ENCODE data around the gene MIB2. TPM values are rescaled to one million over a fixed set of nuclear protein-coding genes. Genes with fewer than 3 reads are reported as not detected.

Gene MIB2
- total RNA-seq, 1 donor, result 58.7 TPM

DNA sequence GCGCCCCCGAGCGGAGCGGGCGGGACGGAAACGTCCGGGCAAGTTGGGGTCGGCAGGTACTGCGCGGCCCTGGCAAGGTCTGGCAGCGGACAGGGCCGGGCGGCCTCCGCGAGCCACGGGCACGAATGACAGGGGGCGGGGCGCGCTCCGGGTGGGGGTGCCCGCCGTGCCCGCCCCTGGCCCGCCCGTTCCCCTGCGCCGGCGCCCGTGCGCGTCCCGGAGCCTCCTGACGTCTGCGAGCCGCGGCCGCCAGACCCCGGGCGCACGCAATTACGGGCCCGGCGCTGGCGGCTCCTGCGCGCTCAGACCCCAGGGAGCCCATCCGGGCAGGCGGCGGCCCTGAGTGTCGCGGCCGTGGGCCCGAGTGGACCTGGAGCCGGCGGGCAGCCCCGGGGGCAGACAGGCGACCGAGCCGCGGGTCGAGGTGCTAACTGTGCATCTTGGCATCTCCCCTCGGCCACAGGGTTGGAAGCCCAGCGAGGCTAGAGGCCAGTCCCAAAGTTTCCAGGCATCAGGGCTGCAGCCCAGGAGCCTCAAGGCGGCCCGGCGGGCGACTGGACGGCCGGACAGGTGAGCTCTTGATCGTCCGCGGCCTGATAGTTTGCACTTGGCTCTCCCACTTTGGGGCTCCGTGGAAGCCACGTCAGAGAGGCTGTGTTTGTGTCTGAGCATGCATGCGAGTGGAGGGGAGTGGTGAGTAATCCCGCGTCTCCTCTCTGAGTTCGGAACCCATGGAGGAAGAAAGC is 918 bp downstream of the MIB2 start:
- TF ChIP-seq, protein P1, sequence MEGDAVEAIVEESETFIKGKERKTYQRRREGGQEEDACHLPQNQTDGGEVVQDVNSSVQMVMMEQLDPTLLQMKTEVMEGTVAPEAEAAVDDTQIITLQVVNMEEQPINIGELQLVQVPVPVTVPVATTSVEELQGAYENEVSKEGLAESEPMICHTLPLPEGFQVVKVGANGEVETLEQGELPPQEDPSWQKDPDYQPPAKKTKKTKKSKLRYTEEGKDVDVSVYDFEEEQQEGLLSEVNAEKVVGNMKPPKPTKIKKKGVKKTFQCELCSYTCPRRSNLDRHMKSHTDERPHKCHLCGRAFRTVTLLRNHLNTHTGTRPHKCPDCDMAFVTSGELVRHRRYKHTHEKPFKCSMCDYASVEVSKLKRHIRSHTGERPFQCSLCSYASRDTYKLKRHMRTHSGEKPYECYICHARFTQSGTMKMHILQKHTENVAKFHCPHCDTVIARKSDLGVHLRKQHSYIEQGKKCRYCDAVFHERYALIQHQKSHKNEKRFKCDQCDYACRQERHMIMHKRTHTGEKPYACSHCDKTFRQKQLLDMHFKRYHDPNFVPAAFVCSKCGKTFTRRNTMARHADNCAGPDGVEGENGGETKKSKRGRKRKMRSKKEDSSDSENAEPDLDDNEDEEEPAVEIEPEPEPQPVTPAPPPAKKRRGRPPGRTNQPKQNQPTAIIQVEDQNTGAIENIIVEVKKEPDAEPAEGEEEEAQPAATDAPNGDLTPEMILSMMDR (IDR thresholded peaks at IDR 0.05; ENCODE audit: insufficient read depth, low read depth, low read length), result no peak
- peak; percentile 48 for DNase-seq (ENCODE audit: low read depth)
- H3K4me3 ChIP-seq (ENCODE audit: low read depth, low read length), result peak overlapping the region; percentile 83

DNA sequence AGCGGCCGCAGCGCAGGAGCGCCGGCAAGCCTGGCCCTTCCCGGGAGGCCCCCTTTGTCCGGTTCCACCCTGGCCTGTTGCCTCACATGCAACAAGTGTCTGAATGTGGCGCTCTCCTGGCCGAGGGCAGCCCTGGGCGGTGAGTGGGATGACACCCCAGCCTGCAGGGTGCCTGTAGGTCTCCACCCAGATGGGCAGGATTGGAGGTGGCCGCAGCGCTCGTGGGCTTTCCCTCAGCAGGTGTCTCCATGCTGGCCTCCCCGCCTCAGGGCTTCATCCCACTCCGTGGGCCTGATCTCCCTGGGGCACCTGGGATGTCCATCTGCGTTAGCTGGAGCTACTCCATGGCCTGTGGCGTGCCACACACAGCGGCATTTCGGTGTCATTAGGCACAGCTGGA is 1.5 kb downstream of the MIB2 start:
- TF ChIP-seq, protein P1 (IDR thresholded peaks at IDR 0.05; ENCODE audit: insufficient read depth, low read depth, low read length), result no peak
- DNase-seq (ENCODE audit: low read depth), result no peak
- H3K4me3 ChIP-seq (ENCODE audit: low read depth, low read length), result peak overlapping the region; percentile 83

DNA sequence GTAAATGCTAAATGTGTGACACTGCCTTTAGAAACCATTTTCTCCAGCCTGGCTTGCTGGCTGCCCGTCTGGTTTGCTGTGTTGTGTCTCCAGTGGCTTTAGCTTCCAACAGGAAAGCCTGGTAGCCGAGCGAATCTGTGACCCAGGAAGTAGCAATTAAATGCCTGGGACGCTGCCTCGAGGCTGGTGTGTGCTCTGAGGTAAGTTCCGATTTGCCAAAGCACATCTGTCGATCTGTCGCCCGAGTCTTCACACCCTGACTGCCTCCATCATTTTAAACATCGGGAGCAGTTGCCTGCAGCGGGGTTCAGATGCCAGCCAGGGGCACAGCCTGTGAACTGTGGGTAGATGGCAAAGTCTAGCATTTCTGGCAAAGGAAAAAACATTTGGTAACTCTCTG is 2.2 kb downstream of the MIB2 start:
- DNase-seq (ENCODE audit: low read depth), result no peak
- H3K4me3 ChIP-seq (ENCODE audit: low read depth, low read length), result no peak overlapping the region
- TF ChIP-seq, protein P1 (IDR thresholded peaks at IDR 0.05; ENCODE audit: insufficient read depth, low read depth, low read length), result no peak

DNA sequence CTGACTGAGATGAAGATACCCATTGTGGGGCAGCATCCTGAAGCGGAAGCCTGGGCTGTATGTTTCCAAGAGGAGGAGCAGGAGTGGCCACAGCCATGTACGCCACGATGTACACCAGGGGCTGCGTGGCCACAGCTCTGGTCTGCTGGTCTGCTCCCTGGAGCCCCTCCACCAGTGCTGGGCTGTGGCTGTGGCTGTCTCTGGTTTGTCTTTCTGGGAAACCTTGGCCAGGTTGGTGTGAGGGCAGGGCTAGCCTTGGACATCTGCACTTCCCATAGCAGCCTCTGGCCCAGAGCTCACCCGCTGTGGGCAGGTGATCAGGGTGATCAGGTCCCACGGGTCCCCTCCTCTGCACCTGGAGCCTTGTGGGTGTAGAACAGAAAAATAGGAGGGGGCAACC is 2.6 kb downstream of the MIB2 start:
- TF ChIP-seq, protein P1 (IDR thresholded peaks at IDR 0.05; ENCODE audit: insufficient read depth, low read depth, low read length), result no peak
- no peak overlapping the region for H3K4me3 ChIP-seq (ENCODE audit: low read depth, low read length)
- DNase-seq (ENCODE audit: low read depth), result no peak

DNA sequence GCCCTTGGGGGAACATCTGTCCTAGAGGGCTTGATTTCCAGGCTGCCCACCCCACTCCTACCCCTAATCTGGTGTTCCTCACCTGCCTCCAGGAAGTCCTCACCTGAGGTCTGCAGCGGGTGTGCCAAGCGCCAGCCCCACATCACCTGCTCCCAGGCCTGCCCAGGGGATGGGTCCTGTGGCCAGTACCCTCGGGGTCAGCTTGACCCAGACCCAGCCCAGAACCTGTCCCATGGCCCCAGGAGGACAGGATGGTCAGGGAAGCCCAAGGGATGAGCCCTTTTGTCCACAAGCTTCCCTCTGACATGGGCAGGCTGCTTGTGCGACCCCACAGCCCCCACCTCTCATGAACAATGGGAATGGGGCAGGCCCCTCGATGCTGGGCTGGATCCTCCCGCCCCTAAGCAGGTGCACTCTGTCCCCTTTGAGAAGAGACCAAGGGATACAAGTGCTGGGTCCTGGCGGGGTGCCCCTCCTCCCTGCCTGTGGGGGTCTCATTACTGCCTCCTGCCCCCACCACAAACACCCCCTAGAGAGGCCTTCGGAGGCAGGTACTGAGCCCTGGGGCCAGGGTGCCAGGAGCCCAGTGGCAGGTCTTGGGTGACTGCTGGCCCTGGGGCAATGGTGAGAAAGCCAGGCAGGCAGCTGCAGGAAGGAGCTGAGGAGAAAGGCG is 3.2 kb downstream of the MIB2 start:
- H3K4me3 ChIP-seq (ENCODE audit: low read depth, low read length), result no peak overlapping the region

DNA sequence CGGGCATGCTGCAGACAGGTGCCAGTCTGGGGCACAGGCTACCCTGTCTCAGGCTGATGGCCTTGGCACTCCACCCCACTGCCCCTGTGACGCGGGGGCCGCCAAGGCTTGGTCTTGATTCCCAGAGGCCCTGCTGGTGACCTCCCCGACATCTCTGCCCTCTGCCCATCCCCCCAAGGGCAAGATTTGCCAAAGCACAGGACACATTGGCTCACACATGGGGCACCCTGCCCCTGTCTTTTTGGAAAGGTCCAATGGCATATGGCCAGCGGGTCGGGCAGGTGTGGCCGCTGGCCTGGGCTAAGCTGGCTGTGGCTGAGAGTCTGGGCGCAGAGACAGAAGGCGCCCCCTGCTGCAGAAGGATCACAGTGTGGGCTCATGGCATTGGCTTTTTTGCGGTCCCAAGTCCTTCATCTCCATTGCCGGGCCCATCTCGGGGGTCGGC is 4.6 kb downstream of the MIB2 start:
- TF ChIP-seq, protein P1 (IDR thresholded peaks at IDR 0.05; ENCODE audit: insufficient read depth, low read depth, low read length), result no peak
- H3K4me3 ChIP-seq (ENCODE audit: low read depth, low read length), result no peak overlapping the region
- no peak for DNase-seq (ENCODE audit: low read depth)

More for the DNA sequence above, 3.2 kb downstream of the MIB2 start:
- TF ChIP-seq, protein P1 (IDR thresholded peaks at IDR 0.05; ENCODE audit: insufficient read depth, low read depth, low read length), result no peak
- no peak for DNase-seq (ENCODE audit: low read depth)

Data from fibroblast of villous mesenchyme (primary cell).